ENCODE data around the gene PHF21A.

Gene PHF21A

DNA sequence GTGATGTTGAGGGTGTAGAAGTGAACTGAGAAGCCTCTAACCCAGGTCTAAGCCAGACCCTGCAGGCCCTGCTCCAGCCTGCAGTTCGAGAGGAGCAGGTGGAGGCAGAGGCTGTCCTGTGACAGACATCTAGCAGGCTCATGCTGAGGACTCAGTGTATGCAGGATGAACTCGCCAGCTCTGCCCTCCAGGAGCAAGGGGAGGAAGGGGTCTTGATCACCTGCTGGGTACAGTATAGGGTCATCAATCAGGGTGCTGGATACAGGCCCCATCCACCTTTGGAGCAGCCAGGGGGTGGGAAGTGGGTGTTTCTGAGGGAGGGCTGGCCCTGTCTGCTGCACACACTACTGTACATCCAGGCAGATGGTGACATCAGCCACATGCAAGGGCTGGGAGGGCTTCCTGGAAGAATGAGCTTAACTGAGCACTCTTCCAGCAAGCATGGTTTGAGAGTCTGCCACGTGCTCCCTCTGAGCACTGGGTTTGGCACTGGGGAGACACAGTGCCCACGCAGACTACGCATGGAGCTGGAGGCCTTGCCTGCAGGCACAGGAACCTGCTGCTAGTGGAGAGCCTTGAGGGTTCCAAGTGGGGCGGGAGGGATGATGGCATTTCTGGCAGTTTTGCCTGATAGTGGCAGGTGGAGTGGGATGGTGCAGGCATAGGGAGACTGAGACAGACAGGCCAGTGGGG lies 226.6 kb downstream of the PHF21A start:
- no peak overlapping the region for H3K27ac ChIP-seq
- TF ChIP-seq, protein P1, sequence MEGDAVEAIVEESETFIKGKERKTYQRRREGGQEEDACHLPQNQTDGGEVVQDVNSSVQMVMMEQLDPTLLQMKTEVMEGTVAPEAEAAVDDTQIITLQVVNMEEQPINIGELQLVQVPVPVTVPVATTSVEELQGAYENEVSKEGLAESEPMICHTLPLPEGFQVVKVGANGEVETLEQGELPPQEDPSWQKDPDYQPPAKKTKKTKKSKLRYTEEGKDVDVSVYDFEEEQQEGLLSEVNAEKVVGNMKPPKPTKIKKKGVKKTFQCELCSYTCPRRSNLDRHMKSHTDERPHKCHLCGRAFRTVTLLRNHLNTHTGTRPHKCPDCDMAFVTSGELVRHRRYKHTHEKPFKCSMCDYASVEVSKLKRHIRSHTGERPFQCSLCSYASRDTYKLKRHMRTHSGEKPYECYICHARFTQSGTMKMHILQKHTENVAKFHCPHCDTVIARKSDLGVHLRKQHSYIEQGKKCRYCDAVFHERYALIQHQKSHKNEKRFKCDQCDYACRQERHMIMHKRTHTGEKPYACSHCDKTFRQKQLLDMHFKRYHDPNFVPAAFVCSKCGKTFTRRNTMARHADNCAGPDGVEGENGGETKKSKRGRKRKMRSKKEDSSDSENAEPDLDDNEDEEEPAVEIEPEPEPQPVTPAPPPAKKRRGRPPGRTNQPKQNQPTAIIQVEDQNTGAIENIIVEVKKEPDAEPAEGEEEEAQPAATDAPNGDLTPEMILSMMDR (conservative IDR thresholded peaks at IDR 0.05) = no peak
- TF ChIP-seq ZFX (IDR thresholded peaks at IDR 0.05) = no peak

DNA sequence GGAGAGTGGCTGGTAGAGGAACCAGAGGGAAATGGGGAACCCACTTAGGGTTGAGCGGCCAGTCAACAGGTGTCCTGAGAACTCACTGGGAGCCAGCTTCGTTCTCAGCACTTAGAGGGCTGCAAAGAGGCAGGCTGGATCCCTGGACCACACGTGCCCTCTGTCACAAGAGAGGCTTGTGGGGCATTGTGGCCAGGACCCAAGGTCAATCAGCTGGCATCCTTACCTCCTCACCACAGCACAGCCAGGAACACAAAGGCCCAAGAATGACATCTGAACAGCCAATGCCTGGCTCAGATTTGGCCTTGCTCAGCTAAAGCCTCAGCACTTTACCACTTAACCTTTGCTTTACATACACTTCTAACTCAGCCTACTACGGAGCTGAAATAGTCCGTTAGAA lies 228.4 kb downstream of the PHF21A start:
- TF ChIP-seq, protein P1 (conservative IDR thresholded peaks at IDR 0.05) = no peak
- TF ChIP-seq ZFX (IDR thresholded peaks at IDR 0.05) = no peak
- no peak overlapping the region for H3K27ac ChIP-seq

DNA sequence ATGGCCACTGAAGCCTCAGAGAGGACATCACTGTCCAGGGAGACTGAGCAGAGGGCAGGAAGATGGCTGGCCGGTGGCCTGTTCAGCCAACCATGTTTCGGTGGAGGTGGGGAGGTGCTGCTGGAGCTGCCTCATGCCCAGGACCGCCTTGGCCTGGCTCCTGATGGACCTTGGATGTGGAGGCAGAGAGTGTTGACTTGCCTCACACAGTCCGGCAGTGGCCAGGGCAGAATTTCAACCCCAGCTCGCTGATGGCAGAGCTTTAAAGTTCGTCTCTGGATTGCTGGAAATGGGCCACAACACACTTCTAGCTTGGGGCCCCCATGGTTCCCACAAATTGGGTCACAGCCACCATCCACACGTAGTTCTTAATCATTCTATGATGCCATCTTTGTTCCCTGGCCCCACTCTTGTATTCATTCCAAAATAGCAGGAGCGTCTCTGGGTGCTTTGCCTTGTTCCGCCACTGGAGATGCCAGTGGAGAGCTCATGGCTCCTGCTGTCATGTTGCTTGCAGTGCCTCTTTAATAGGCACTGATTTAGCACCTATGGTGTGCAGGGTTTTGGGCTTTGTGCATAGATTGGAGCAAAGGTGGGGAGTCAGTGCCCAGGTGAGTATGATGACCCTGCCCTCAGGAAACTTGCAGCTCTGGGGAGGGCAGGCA lies 230.2 kb downstream of the PHF21A start:
- H3K27ac ChIP-seq = no peak overlapping the region
- TF ChIP-seq, protein P1 (conservative IDR thresholded peaks at IDR 0.05) = no peak
- no peak for TF ChIP-seq ZFX (IDR thresholded peaks at IDR 0.05)

DNA sequence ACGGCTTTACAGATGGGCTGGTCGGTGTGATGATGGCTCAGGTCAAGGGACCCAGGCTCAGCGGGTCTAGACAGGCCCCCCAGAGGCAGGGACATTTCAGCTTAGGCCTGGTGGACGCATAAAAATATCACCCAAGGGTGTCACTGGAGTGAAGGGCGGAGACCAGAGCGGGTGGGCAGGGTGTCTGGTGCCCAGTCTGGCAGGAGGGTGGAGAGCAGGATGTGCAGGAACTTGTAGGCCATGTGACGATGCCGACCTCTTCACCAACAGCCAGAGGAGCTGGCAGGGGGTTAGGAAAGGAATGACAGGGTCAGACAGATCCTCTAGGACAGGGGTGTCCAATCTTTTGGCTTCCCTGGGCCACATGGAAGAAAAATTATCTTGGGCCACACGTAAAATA lies 231.3 kb downstream of the PHF21A start:
- TF ChIP-seq ZFX (IDR thresholded peaks at IDR 0.05) = no peak
- TF ChIP-seq, protein P1 (conservative IDR thresholded peaks at IDR 0.05) = no peak
- H3K27ac ChIP-seq = no peak overlapping the region

DNA sequence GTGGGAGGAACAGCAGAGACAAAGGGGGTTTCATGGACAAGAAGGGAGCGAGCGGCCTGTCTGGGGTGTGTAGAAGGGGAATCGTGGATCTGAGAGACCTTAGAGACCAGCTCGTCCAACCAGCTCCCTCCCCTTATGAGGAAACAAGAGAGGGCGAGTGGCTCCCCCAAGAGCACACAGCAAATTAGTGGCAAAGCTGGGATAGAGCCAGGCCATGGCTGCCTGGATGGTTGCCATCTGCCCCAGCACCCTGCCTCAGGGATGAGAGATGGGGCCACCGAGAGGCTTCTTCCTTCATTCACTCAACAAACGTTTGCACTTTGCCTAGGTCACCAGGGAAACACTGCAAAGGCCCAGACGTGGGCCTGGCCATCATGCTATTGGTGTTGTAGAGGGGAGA lies 231.7 kb downstream of the PHF21A start:
- no peak overlapping the region for H3K27ac ChIP-seq
- no peak for TF ChIP-seq ZFX (IDR thresholded peaks at IDR 0.05)
- TF ChIP-seq, protein P1 (conservative IDR thresholded peaks at IDR 0.05) = no peak

DNA sequence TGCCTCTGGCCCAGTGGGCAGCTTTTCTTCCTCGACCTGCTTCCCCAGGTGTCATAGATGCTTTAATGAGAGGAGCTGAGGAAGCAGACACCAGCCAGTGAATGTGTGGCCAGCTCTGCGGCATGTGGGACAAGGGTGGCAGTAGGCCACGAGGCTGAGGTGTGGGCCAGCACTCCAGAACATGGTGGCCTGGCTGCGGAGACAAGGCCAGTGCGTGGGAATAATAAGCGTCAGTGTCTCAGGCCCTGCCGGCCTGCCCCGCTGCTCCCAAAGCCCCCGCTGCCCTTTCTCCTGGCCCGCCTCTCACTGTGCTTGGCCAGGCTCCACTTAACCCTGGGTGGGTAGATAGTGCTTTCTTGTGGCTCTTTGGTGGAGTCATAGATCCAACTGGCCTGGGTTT lies 233.7 kb downstream of the PHF21A start:
- no peak for TF ChIP-seq ZFX (IDR thresholded peaks at IDR 0.05)
- TF ChIP-seq, protein P1 (conservative IDR thresholded peaks at IDR 0.05) = no peak
- H3K27ac ChIP-seq = no peak overlapping the region

DNA sequence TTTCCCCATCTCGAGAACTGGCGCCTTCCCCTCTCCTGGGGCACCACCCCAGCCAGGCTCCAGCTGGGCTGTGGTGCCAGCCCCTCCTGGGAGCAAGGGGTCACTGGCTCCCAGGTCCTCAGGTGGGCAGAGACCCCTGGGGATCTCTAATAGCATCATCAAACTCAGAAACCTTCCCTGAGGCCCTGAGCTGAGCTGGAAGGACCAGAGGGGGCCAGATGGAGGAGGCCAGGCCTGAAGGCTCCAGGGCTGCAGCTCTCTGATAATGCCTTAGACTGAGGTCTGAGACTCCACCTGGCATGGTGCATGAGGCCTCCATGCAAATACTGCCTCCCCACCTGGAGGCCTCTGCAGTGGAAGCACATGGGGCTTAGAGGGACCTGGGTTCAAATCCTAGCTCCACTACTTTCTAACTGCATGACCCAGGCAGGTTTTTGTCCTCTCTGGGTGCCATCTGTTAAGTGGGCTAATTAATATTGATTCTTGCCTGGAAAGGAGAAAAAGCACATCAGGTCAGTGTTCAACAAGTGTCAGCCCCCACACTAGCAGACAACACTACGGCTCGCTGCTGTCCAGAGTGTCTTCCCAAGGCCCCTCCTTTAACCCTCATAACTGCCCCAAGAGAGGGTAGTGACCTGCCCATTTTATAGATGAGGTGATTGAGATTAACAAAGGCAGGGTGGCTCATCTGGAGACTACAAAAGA lies 234.3 kb downstream of the PHF21A start:
- no peak overlapping the region for H3K27ac ChIP-seq
- TF ChIP-seq ZFX (IDR thresholded peaks at IDR 0.05) = no peak
- TF ChIP-seq, protein P1 (conservative IDR thresholded peaks at IDR 0.05) = no peak
